Gastroesophageal sphincter (tissue), 4 donors: ENCODE measurements around the gene PRKAR2A. TPM values are rescaled to one million over a fixed set of nuclear protein-coding genes. Genes with fewer than 3 reads are reported as not detected.

ENCODE experiments used
- ATAC-seq: fragments of 150-250 bp; one replicate; pipeline ENCODE4 v1.9.1; 2016; ENCODE audit warnings: mild to moderate bottlenecking, moderate library complexity
- H3K27ac ChIP-seq, 4 donors: fragments of 200-600 bp; sonication (generic) in 3 of 4; 1 replicate in 3 of 4; 2 replicates in 1 of 4; pipeline ENCODE4 v1.5.1; 2016 to 2019
- H3K27me3 ChIP-seq: fragments of 200-600 bp; sonication (generic); one replicate; pipeline ENCODE4 v1.5.1; 2019
- H3K36me3 ChIP-seq, 2 donors: fragments of 200-600 bp; sonication (generic); one replicate each; pipeline ENCODE4 v1.5.1; 2019; ENCODE audit warnings: control low read depth in 1 of 2
- H3K4me1 ChIP-seq, 3 donors: fragments of 200-600 bp; sonication (generic); 1 replicate in 2 of 3; 2 replicates in 1 of 3; pipeline ENCODE4 v1.5.1; 2016 to 2019; ENCODE audit warnings: control low read depth in 2 of 3
- H3K4me3 ChIP-seq, 2 donors: fragments of 200-600 bp; sonication (generic); one replicate each; pipeline ENCODE4 v1.5.1; 2019; ENCODE audit warnings: mild to moderate bottlenecking in 1 of 2, moderate library complexity in 1 of 2
- H3K9me3 ChIP-seq, 3 donors: fragments of 200-600 bp; sonication (generic); one replicate each; pipeline ENCODE4 v1.5.1; 2017 to 2019; ENCODE audit warnings: control low read depth in 2 of 3
- CTCF ChIP-seq, 4 experiments: fragments of 200-600 bp in 2 of 4; fragments of 450-650 bp in 2 of 4; sonication (generic) in 1 of 4; IDR thresholded peaks; one replicate each; pipeline ENCODE4 v1.5.1; 2017 to 2019; ENCODE audit warnings: antibody characterized with exemption in 4 of 4, mild to moderate bottlenecking in 2 of 4, moderate library complexity in 2 of 4
- EP300 ChIP-seq: sonication (generic); formaldehyde crosslinking; IDR thresholded peaks from one replicate; pipeline ENCODE4 v1.6.1; 2017; ENCODE audit warnings: antibody characterized with exemption, mild to moderate bottlenecking
- POLR2A ChIP-seq, 2 donors: fragments of 450-650 bp; IDR thresholded peaks; one replicate each; pipeline ENCODE4 v1.6.1; 2017; ENCODE audit warnings: antibody characterized with exemption in 2 of 2, mild to moderate bottlenecking in 2 of 2, moderate library complexity in 1 of 2
- POLR2AphosphoS5 ChIP-seq: sonication (generic); formaldehyde crosslinking; IDR thresholded peaks from one replicate; pipeline ENCODE4 v1.6.1; 2017; ENCODE audit warnings: antibody characterized with exemption
- WGBS, 2 donors: methylation state at CpG; one replicate each; pipeline ENCODE4 v1.1.5; 2018; ENCODE audit warnings: low coverage in 1 of 2; 5-methylcytosine and 5-hydroxymethylcytosine counted together
- total RNA-seq, 4 donors: library from RNA; depleted of rRNA; stranded (reverse); fragments of >200 nt; gene quantifications; one replicate each; pipeline ENCODE4 v1.1.0, GENCODE V29; 2016

PRKAR2A gene
- total RNA-seq, 4 donors from 2014 or later, result 33.7 to 45.0 (median 44.0) TPM

- ATAC-seq, result no peak
- Histone ChIP-seq H3K36me3 (peaks cover 0 to 88% of the 10 kb centered on the region in 2 donors), H3K4me1 (no peaks in the 10 kb centered on the region), H3K27me3 (no peaks in the 10 kb centered on the region), H3K27ac (no peak overlapping the region), H3K4me3 (no peak overlapping the region), H3K9me3 (no peaks in the 10 kb centered on the region)
- TF ChIP-seq CTCF (IDR thresholded peaks at IDR 0.05), result no peak
- no peak for TF ChIP-seq POLR2AphosphoS5
- TF ChIP-seq EP300, result no peak
- TF ChIP-seq POLR2A (IDR thresholded peaks at IDR 0.05), result no peak
- 92 to 100% methylated on average over 1 to 2 of the region's 5 CpGs for WGBS, 2 donors
Observed at GRCh38 chr3:48881652-48882114, 34.0 kb upstream of the PRKAR2A start.

GRCh38 chr3:48881006-48881405 lies 33.3 kb upstream of the PRKAR2A start:
- no peak for ATAC-seq

GRCh38 chr3:48879994-48880377 lies 32.3 kb upstream of the PRKAR2A start:
- no peak for ATAC-seq
- Histone ChIP-seq H3K9me3 (no peaks in the 10 kb centered on the region), H3K27me3 (no peaks in the 10 kb centered on the region), H3K4me3 (no peak overlapping the region), H3K4me1 (no peaks in the 10 kb centered on the region), H3K27ac (no peak overlapping the region), H3K36me3 (peaks cover 0 to 87% of the 10 kb centered on the region in 2 donors)
- TF ChIP-seq CTCF (IDR thresholded peaks at IDR 0.05) (no peak), EP300 (no peak), POLR2A (IDR thresholded peaks at IDR 0.05) (no peak), POLR2AphosphoS5 (no peak)
- 74% methylated on average over 3 of the region's 6 CpGs; no CpG with 5 or more reads in 1 of the 2 donors for whole genome bisulfite sequencing, 2 donors

More at GRCh38 chr3:48881006-48881405, 33.3 kb upstream of the PRKAR2A start:
- TF ChIP-seq EP300 (no peak), POLR2A (IDR thresholded peaks at IDR 0.05) (no peak), POLR2AphosphoS5 (no peak), CTCF (IDR thresholded peaks at IDR 0.05) (no peak)
- H3K27me3 ChIP-seq, result no peaks in the 10 kb centered on the region
- no peaks in the 10 kb centered on the region for H3K4me1 ChIP-seq
- 75 to 100% methylated on average over 1 to 3 of the region's 3 CpGs for WGBS, 2 donors
- H3K27ac ChIP-seq, result no peak overlapping the region
- peaks cover 0 to 85% of the 10 kb centered on the region in 2 donors for H3K36me3 ChIP-seq
- H3K4me3 ChIP-seq, result no peak overlapping the region
- H3K9me3 ChIP-seq, result no peaks in the 10 kb centered on the region

GRCh38 chr3:48879307-48879993 lies 31.8 kb upstream of the PRKAR2A start:
- WGBS, 2 donors, result 88 to 96% methylated on average over 4 to 5 of the region's 6 CpGs
- ATAC-seq, result no peak

More at GRCh38 chr3:48879307-48879993, 31.8 kb upstream of the PRKAR2A start:
- no peak overlapping the region for H3K4me3 ChIP-seq
- peaks cover 0 to 87% of the 10 kb centered on the region in 2 donors for H3K36me3 ChIP-seq
- no peaks in the 10 kb centered on the region for H3K27me3 ChIP-seq
- no peak for TF ChIP-seq CTCF (IDR thresholded peaks at IDR 0.05)
- TF ChIP-seq POLR2A (IDR thresholded peaks at IDR 0.05), result no peak
- TF ChIP-seq EP300, result no peak
- TF ChIP-seq POLR2AphosphoS5, result no peak
- H3K4me1 ChIP-seq, result no peaks in the 10 kb centered on the region
- no peaks in the 10 kb centered on the region for H3K9me3 ChIP-seq
- H3K27ac ChIP-seq, result no peak overlapping the region
